T-cell (primary cell): Measurements from ENCODE around the gene B3GAT3. TPM values are rescaled to one million over a fixed set of nuclear protein-coding genes. Genes with fewer than 3 reads are reported as not detected.
"Not testable (repeated sequence)": the region's sequence is repeated elsewhere in the genome, so short reads cannot be mapped to it uniquely, and the experiment has no call there.

Source experiments
- ATAC-seq, 4 experiments: fragments of 200-7000 bp in 3 of 4; fragments of 150-1000 bp in 1 of 4; cut with Tn5 transposase; replicated peaks in 1 of 4; 1 replicate in 3 of 4; 2 replicates in 1 of 4; pipeline ENCODE4 v1.10.0; 2021; ENCODE audit warnings: moderate library complexity in 3 of 4, mild to moderate bottlenecking in 2 of 4, moderate number of reproducible peaks in 1 of 4
- CTCF ChIA-PET, 2 donors: fragments of 300-600 bp; sonication (Branson Sonifier 250); formaldehyde crosslinking; loops; one replicate each; lab custom pipeline; 2022; ENCODE audit warnings: antibody characterized with exemption in 2 of 2; lab: Charles Lee
- POLR2A ChIA-PET, 2 donors: fragments of 300-600 bp; sonication (Branson Sonifier 250); formaldehyde crosslinking; loops; one replicate each; lab custom pipeline; 2022; ENCODE audit warnings: antibody characterized with exemption in 2 of 2; lab: Charles Lee
- DNase-seq, 35 experiments: peaks; one replicate each; pipeline versions ENCODE4 v3.0.0 to v3.0.0-alpha.2; 2013 to 2023
- H3K27ac ChIP-seq: one replicate; pipeline ENCODE4 v1.5.1; 2013; ENCODE audit warnings: low read length
- H3K27me3 ChIP-seq, 2 experiments: replicated peaks in 1 of 2; 1 replicate in 1 of 2; 2 replicates in 1 of 2; pipeline versions ENCODE4 v1.6.1 to v1.7.0; 2013; ENCODE audit warnings: low read length in 1 of 2, mixed read lengths in 1 of 2; ENCODE audit not compliant: control insufficient read depth in 2 of 2, insufficient read depth in 2 of 2; ENCODE audit errors: extremely low read depth in 1 of 2
- H3K36me3 ChIP-seq, 2 donors: 1 replicate in 1 of 2; 2 replicates in 1 of 2; pipeline versions ENCODE4 v1.6.1 to v1.7.0; 2013; ENCODE audit warnings: low read length in 1 of 2; ENCODE audit not compliant: control insufficient read depth in 2 of 2, insufficient read depth in 1 of 2; ENCODE audit errors: extremely low read depth in 1 of 2
- H3K4me1 ChIP-seq, 2 experiments: 1 replicate in 1 of 2; 2 replicates in 1 of 2; pipeline versions ENCODE4 v1.6.1 to v1.7.0; 2013; ENCODE audit warnings: low read length in 2 of 2, mixed read lengths in 1 of 2; ENCODE audit not compliant: insufficient read depth in 2 of 2, control insufficient read depth in 1 of 2; ENCODE audit errors: extremely low read depth in 1 of 2
- H3K4me3 ChIP-seq, 2 donors: 1 replicate in 1 of 2; 2 replicates in 1 of 2; pipeline versions ENCODE4 v1.5.1 to v1.7.0; 2013; ENCODE audit warnings: mild to moderate bottlenecking in 2 of 2, low read length in 1 of 2, moderate library complexity in 1 of 2; ENCODE audit not compliant: control insufficient read depth in 1 of 2; ENCODE audit errors: extremely low read depth in 1 of 2
- H3K9me3 ChIP-seq: 2 replicates; pipeline ENCODE4 v1.7.0; 2013
- H3K27ac Mint-ChIP-seq, 2 donors: one replicate each; pipeline ENCODE4 v1.8.0; 2020 to 2021; ENCODE audit warnings: mild to moderate bottlenecking in 2 of 2, mixed read lengths in 2 of 2
- H3K27me3 Mint-ChIP-seq, 2 donors: one replicate each; pipeline ENCODE4 v1.8.0; 2021 to 2022; ENCODE audit warnings: mixed read lengths in 2 of 2
- H3K36me3 Mint-ChIP-seq: one replicate; pipeline ENCODE4 v1.8.0; 2021; ENCODE audit warnings: mixed read lengths
- H3K4me1 Mint-ChIP-seq, 3 donors: one replicate each; pipeline ENCODE4 v1.8.0; 2020 to 2022; ENCODE audit warnings: mixed read lengths in 3 of 3, mild to moderate bottlenecking in 1 of 3
- H3K4me3 Mint-ChIP-seq, 3 donors: one replicate each; pipeline ENCODE4 v1.8.0; 2020 to 2022; ENCODE audit warnings: mild to moderate bottlenecking in 3 of 3, mixed read lengths in 3 of 3, moderate library complexity in 3 of 3
- H3K9me3 Mint-ChIP-seq, 3 donors: one replicate each; pipeline ENCODE4 v1.8.0; 2020 to 2022; ENCODE audit warnings: mixed read lengths in 3 of 3
- WGBS: methylation state at CpG from one replicate; pipeline ENCODE4 v1.1.5; 2013; ENCODE audit warnings: missing lambda C conversion rate; ENCODE audit not compliant: insufficient coverage; 5-methylcytosine and 5-hydroxymethylcytosine counted together
- total RNA-seq, 35 experiments: library from RNA in 6 of 35; stranded (reverse) in 6 of 35; fragments of 120-200 nt in 1 of 35; gene quantifications; one replicate each; pipeline versions ENCODE4 v1.2.1 to v1.2.4 and lab custom pipeline; 2013 to 2026

The B3GAT3 gene
- total RNA-seq, 5 donors from 2014 or later (not counting 1 experiment from before 2014, with no cell fraction given) = 59.0 to 94.5 (median 90.5) TPM

DNA sequence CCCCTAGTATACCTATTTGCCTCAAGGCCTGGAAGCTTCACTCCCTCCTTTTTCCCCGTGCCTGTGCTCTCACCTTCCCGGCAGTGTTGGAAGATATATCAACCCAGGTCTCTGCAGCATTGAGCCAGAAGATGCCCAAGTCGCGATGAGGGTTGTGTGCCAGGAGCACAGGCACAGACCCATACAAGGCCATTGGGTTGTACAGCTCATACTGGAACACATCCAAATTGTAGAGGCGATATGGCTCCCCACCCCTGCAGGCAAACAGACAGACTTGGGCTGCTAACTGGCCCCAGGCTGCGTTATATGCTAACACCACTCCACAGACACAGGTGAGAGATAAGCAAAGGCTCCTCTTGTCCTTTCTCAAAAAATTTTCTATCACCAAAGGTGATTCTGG lies 10.7 kb upstream of the B3GAT3 start:
- WGBS = 100% methylated on average over 6 of the region's 6 CpGs
- no peaks in the 10 kb centered on the region for H3K27me3 Mint-ChIP-seq
- Histone ChIP-seq H3K27me3 (no peaks in the 10 kb centered on the region), H3K27ac (no peak overlapping the region), H3K4me3 (no peak overlapping the region), H3K4me1 (peaks cover 4 to 17% of the 10 kb centered on the region in 2 experiments), H3K9me3 (no peaks in the 10 kb centered on the region), H3K36me3 (peaks cover 30 to 88% of the 10 kb centered on the region in 2 donors)
- peak overlapping the region; percentile 28 to 31 for H3K27ac Mint-ChIP-seq
- H3K36me3 Mint-ChIP-seq = peaks cover 67% of the 10 kb centered on the region
- ATAC-seq (no peak), DNase-seq (no peak)
- POLR2A ChIA-PET = interaction anchor here in 1 of 2 donors (0.6 to 0.7 kb wide), 2 partner anchors 15 to 23 kb away, joined by 4 to 5 read pairs; no protein-coding TSS in a partner anchor
- H3K9me3 Mint-ChIP-seq = no peaks in the 10 kb centered on the region
- H3K4me3 Mint-ChIP-seq = no peak overlapping the region
- CTCF ChIA-PET = no interaction called here
- H3K4me1 Mint-ChIP-seq = peaks cover 20 to 37% (median 24%) of the 10 kb centered on the region in 3 donors

DNA sequence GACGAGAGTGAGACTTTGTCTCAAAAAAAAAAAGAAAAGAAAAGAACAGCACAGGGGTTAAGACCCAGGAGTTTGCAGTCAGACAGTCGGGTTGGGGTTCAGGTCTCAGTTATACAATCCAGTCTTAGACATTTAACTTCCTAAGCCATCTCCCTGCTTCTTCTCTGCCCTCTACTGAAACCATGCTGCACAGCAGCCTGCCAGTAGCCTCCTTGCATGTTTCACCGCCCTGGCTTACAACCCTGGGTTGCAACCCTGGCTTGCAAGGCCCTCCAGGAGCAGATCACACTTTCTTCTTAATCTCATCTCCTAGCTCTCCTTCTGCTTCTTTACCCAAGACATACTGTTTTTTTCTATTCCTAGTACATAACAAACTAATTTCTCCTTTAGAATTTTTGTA lies 5.9 kb upstream of the B3GAT3 start:
- ChIA-PET POLR2A (interaction anchor here in 1 of 2 donors (0.6 kb wide), 1 partner anchor 313 kb away, joined by 3 read pairs; no protein-coding TSS in a partner anchor), CTCF (no interaction called here)
- ATAC-seq (peak in 3 of 4 experiments; percentile 16 to 41 (median 35)), DNase-seq (no peak)
- H3K36me3 Mint-ChIP-seq = peaks cover 52% of the 10 kb centered on the region
- H3K9me3 Mint-ChIP-seq = no peaks in the 10 kb centered on the region
- H3K27me3 Mint-ChIP-seq = no peaks in the 10 kb centered on the region
- Histone ChIP-seq H3K9me3 (no peaks in the 10 kb centered on the region), H3K4me1 (no peaks in the 10 kb centered on the region), H3K36me3 (peaks cover 24 to 73% of the 10 kb centered on the region in 2 donors), H3K27ac (no peak overlapping the region), H3K4me3 (no peak overlapping the region), H3K27me3 (no peaks in the 10 kb centered on the region)
- no peak overlapping the region for H3K4me3 Mint-ChIP-seq
- WGBS = 85% methylated on average over 1 of the region's 3 CpGs
- H3K4me1 Mint-ChIP-seq = peaks cover under 1 to 15% (median 1%) of the 10 kb centered on the region in 3 donors
- H3K27ac Mint-ChIP-seq = peak overlapping the region in 1 of 2 donors; percentile 48

DNA sequence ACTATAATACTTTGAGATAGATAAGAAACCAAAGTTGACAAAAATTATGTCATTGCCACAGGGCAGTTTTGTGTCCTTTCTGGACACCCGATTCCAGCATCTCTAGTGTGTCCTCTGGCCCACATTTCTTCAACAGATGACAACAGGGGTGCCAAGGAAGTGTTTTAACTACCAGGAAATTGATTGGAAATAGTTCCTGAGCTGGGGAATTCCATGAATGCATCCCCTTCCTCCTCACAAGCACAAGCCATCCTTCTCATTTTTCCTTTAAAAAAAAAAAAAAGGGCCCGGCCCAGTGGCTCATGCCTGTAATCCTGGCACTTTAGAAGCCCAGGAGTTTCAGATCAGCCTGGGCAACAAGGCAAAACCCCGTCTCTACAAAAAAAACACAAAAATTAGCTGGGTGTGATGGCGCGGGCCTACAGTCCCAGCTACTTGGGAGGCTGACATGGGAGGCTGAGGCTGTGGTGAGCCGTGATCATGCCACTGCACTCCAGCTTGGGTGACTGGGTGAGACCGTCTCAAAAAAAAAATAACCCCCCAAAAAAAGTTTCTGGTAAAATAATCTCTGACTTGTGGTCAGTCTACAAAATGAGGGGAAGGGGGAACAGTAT lies 797 bp upstream of the B3GAT3 start:
- Histone ChIP-seq H3K27ac (peak overlapping the region; percentile 85), H3K4me1 (peaks cover 15 to 23% of the 10 kb centered on the region in 2 experiments), H3K9me3 (no peaks in the 10 kb centered on the region), H3K4me3 (no peak overlapping the region), H3K36me3 (peaks cover 0 to 24% of the 10 kb centered on the region in 2 donors), H3K27me3 (no peaks in the 10 kb centered on the region)
- Mint-ChIP-seq H3K27me3 (no peaks in the 10 kb centered on the region), H3K36me3 (peaks cover 19% of the 10 kb centered on the region), H3K4me1 (peaks cover 18 to 27% (median 24%) of the 10 kb centered on the region in 3 donors), H3K4me3 (peak overlapping the region; percentile 84 to 99 (median 90)), H3K9me3 (no peaks in the 10 kb centered on the region), H3K27ac (peak overlapping the region; percentile 96)
- no CpG with 5 or more reads among the region's 7 CpGs for WGBS
- DNase-seq = peak in 1 of 35 experiments; percentile 29
- ChIA-PET CTCF (interaction anchor here (0.6 to 2.3 kb wide), 8 partner anchors 9 to 72 kb away, joined by 3 to 11 read pairs (median 4); partner anchors contain the start of genes C11orf98 (in 1 of the 2), CSKMT (in 1 of the 2), MTA2 (in 1 of the 2) and ROM1 (in 1 of the 2)), POLR2A (interaction anchor here (0.6 to 1.3 kb wide), 10 partner anchors 15 to 132 kb away, joined by 3 to 9 read pairs (median 4); partner anchors contain the start of genes LBHD1 (in 1 of the 2), TUT1 (in 1 of the 2) and UQCC3 (in 1 of the 2))
- ATAC-seq = no peak

DNA sequence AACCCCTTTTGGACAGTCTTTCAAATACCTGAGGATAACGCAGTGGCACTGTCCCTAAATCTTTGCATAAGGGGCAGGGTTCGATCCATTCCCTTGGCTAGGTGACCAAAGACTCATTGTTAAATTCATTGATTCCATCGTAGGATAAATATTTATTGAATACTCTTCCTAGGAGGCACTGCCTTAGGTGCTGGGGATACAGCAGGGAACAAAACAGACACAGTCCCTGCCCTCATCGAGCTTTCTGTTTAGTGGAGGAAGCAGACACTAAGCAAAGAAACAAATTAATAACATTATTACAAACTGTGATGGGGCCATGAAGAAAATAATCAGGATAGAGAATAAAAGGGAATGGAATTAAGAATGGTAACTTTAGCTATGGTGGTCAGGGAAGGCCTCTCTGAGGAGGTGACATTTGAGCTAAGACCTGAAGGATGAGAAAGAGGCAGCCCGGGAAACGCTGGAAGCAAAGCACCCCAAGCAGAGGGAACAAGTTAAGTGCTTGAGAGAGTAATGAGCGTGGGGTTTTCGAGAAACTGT lies 689 bp downstream of the B3GAT3 start:
- no peak for ATAC-seq
- Histone ChIP-seq H3K36me3 (peaks cover 6 to 25% of the 10 kb centered on the region in 2 donors), H3K4me3 (peak overlapping the region; percentile 83 to 95), H3K4me1 (peaks cover 15 to 27% of the 10 kb centered on the region in 2 experiments), H3K9me3 (no peaks in the 10 kb centered on the region), H3K27me3 (no peaks in the 10 kb centered on the region), H3K27ac (peak overlapping the region; percentile 85)
- no peak for DNase-seq
- Mint-ChIP-seq H3K4me3 (peak overlapping the region; percentile 90 to 99 (median 94)), H3K36me3 (peaks cover 9% of the 10 kb centered on the region), H3K27me3 (no peaks in the 10 kb centered on the region), H3K4me1 (peaks cover 17 to 27% (median 24%) of the 10 kb centered on the region in 3 donors), H3K9me3 (no peaks in the 10 kb centered on the region), H3K27ac (peak overlapping the region; percentile 95 to 97)
- ChIA-PET POLR2A (interaction anchor here (0.7 to 1.5 kb wide), 4 partner anchors 29 to 233 kb away, joined by 6 to 9 read pairs (median 8); partner anchors contain the start of genes C11orf98 (in 1 of the 2), CSKMT (in 1 of the 2) and TUT1 (in 1 of the 2)), CTCF (interaction anchor here in 1 of 2 donors (0.5 to 2.3 kb wide), 8 partner anchors 9 to 198 kb away, joined by 3 to 17 read pairs (median 6); partner anchors contain the start of genes C11orf98, CSKMT and TUT1)
- 17% methylated on average over 5 of the region's 8 CpGs for WGBS

DNA sequence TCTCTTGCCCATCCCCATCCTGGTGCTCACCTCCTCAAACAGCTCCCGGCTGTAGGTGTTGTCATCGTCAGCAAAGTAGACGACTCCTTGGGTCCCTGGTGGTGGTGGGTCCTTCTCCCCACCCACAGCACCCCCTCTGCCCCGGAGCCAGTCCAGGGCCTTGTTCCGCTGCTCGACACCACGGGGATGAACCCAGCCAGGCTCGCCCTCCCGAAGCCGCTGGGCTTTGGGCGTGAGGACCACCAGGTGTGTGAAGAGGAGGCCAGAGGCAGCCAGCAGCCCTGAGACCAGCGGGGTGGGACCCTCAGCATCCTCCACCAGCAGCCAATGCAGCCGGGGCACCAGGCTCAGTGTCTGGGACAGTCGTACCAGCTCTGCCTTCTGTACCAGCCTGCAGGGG lies 4.8 kb downstream of the B3GAT3 start:
- H3K27ac ChIP-seq, POLR2A ChIA-PET, H3K4me3 ChIP-seq, H3K27me3 Mint-ChIP-seq, DNase-seq, H3K27ac Mint-ChIP-seq, H3K27me3 ChIP-seq, H3K4me3 Mint-ChIP-seq, H3K9me3 Mint-ChIP-seq, ATAC-seq, H3K9me3 ChIP-seq: not testable (repeated sequence)
- H3K4me1 ChIP-seq = peaks cover 15 to 35% of the 10 kb centered on the region in 2 experiments
- Mint-ChIP-seq H3K4me1 (peaks cover 25 to 43% (median 35%) of the 10 kb centered on the region in 3 donors), H3K36me3 (peaks cover 11% of the 10 kb centered on the region)
- peaks cover 9 to 22% of the 10 kb centered on the region in 2 donors for H3K36me3 ChIP-seq
- CTCF ChIA-PET = interaction anchor here in 1 of 2 donors (0.6 kb wide), 1 partner anchor 23 kb away, joined by 8 read pairs; no protein-coding TSS in a partner anchor
- WGBS = 95% methylated on average over 2 of the region's 14 CpGs

DNA sequence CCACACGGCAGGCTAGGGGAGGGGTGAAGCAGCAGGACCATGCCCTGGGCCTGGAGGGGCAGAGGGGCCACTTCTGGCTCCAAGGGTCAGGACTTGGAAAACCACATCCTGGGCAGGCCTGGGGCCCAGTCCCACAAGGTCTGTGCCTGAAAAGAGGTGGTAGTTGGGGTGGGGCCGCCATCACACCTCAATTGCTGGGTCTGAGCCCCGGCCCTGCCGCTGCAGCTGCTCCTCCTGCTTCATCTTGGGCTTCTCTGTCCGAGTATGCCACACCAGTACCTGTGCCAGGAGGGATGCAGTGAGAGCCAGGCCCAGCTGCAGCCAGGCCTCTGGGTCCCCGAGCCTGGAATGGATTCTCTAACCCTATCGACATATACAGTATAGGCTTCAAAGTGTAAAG lies 6.3 kb downstream of the B3GAT3 start:
- ChIA-PET POLR2A (interaction anchor here in 1 of 2 donors (0.6 kb wide), 1 partner anchor 1187 kb away, joined by 4 read pairs; no protein-coding TSS in a partner anchor), CTCF (no interaction called here)
- Mint-ChIP-seq H3K36me3 (peaks cover 12% of the 10 kb centered on the region), H3K9me3 (no peaks in the 10 kb centered on the region), H3K4me3 (no peak overlapping the region), H3K27ac (no peak overlapping the region), H3K4me1 (peaks cover 24 to 46% (median 39%) of the 10 kb centered on the region in 3 donors), H3K27me3 (no peaks in the 10 kb centered on the region)
- H3K4me3 ChIP-seq = no peak overlapping the region
- DNase-seq (no peak), ATAC-seq (no peak)
- WGBS = 96% methylated on average over 4 of the region's 7 CpGs
- H3K9me3 ChIP-seq = no peaks in the 10 kb centered on the region
- H3K36me3 ChIP-seq = peaks cover 9 to 26% of the 10 kb centered on the region in 2 donors
- H3K4me1 ChIP-seq = peaks cover 7 to 36% of the 10 kb centered on the region in 2 experiments
- H3K27ac ChIP-seq = no peak overlapping the region
- H3K27me3 ChIP-seq = no peaks in the 10 kb centered on the region
